Gastrocnemius medialis (tissue), 4 donors: ENCODE data around the gene REEP1. TPM values are rescaled to one million over a fixed set of nuclear protein-coding genes. Genes with fewer than 3 reads are reported as not detected.
A peak's percentile ranks its signal among the peaks of the same experiment; 100 is the strongest.
"Not testable (repeated sequence)": the region's sequence is repeated elsewhere in the genome, so short reads cannot be mapped to it uniquely, and the experiment has no call there.

Experiments used
- ATAC-seq, 2 donors: fragments of 150-250 bp; one replicate each; pipeline ENCODE4 v1.9.1; 2016
- DNase-seq, 2 donors: peaks; one replicate each; pipeline ENCODE4 v3.0.0-alpha.2; 2019
- H3K27ac ChIP-seq, 4 donors: fragments of 200-600 bp; sonication (generic); 1 replicate in 1 of 4; 2 replicates in 3 of 4; pipeline ENCODE4 v1.5.1; 2016 to 2018; ENCODE audit warnings: mild to moderate bottlenecking in 2 of 4, moderate library complexity in 1 of 4
- H3K27me3 ChIP-seq, 3 donors: fragments of 200-600 bp; sonication (generic) in 2 of 3; 1 replicate in 1 of 3; 2 replicates in 2 of 3; pipeline versions ENCODE4 v1.5.1 to v1.6.0; 2016 to 2019; ENCODE audit warnings: mild to moderate bottlenecking in 1 of 3, moderate library complexity in 1 of 3
- H3K36me3 ChIP-seq, 2 donors: fragments of 200-600 bp; sonication (generic) in 1 of 2; one replicate each; pipeline ENCODE4 v1.5.1; 2017 to 2018
- H3K4me1 ChIP-seq, 2 donors: fragments of 200-600 bp; sonication (generic) in 1 of 2; one replicate each; pipeline ENCODE4 v1.5.1; 2016 to 2017; ENCODE audit warnings: mild to moderate bottlenecking in 2 of 2
- H3K4me3 ChIP-seq, 4 donors: fragments of 200-600 bp; sonication (generic) in 3 of 4; 1 replicate in 1 of 4; 2 replicates in 3 of 4; pipeline ENCODE4 v1.5.1; 2016 to 2019; ENCODE audit warnings: mild to moderate bottlenecking in 2 of 4
- H3K9me3 ChIP-seq, 3 donors: fragments of 200-600 bp; sonication (generic) in 2 of 3; 1 replicate in 1 of 3; 2 replicates in 2 of 3; pipeline ENCODE4 v1.5.1; 2016 to 2019
- POLR2A ChIP-seq, 2 donors: fragments of 450-650 bp; IDR thresholded peaks; one replicate each; pipeline ENCODE4 v1.6.1; 2017; ENCODE audit warnings: antibody characterized with exemption in 2 of 2, mild to moderate bottlenecking in 2 of 2, moderate library complexity in 2 of 2
- in situ Hi-C, 4 donors: fragments of 200-750 bp; cut with MboI; loops; one replicate each; pipeline versions ENCODE4 v1.15.0 to v1.8.0; 2017; ENCODE audit warnings: low sequenced_read_pairs in 4 of 4
- intact Hi-C: fragments of 100-400 bp; cut with DNase I; formaldehyde crosslinking; loops from one replicate; pipeline ENCODE4 v1.15.1; 2023; ENCODE audit warnings: low total_unique reads
- total RNA-seq, 4 donors: library from RNA; depleted of rRNA; stranded (reverse); fragments of >200 nt; gene quantifications; one replicate each; pipeline versions ENCODE4 v1.1.0 to v1.2.3, GENCODE V29; 2016
- TF ChIP-seq, protein P1 (sequence below), 5 experiments: fragments of 450-650 bp in 3 of 5; fragments of 200-600 bp in 2 of 5; sonication (generic) in 2 of 5; IDR thresholded peaks in 4 of 5; conservative IDR thresholded peaks in 1 of 5; 1 replicate in 4 of 5; 2 replicates in 1 of 5; pipeline ENCODE4 v1.5.1; 2016 to 2019; ENCODE audit warnings: antibody characterized with exemption in 5 of 5, mild to moderate bottlenecking in 3 of 5, moderate library complexity in 3 of 5

Gene REEP1
- total RNA-seq, 4 donors from 2014 or later = 4.2 to 16.0 (median 6.3) TPM

DNA sequence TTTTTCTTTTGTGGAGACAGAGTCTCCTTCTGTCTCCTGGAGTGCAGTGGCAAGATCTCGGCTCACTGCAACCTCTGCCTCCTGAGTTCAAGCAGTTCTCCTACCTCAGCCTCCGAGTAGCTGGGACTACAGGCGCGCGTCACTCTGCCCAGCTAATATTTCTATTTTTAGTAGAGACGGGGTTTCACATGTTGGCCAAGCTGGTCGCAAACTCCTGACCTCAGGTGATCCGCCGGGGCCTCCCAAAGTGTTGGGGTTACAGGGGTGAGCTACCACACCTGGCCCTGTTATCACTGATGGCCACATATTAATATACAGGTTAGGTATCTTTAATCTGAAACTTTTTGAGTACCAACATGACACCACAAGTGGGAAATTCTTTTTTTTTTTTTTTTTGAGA lies 134.7 kb downstream of the REEP1 start:
- Histone ChIP-seq H3K9me3 (no peaks in the 10 kb centered on the region), H3K27ac (peak overlapping the region; percentile 61 to 86 (median 76)), H3K4me3 (no peak overlapping the region), H3K4me1 (peaks cover 31 to 37% of the 10 kb centered on the region in 2 donors), H3K36me3 (peaks cover 0 to 22% of the 10 kb centered on the region in 2 donors), H3K27me3 (no peaks in the 10 kb centered on the region)
- in situ Hi-C loops (loop anchor here in 2 of 4 donors (25.0 kb wide), 2 partner anchors 360 to 410 kb away; partner anchors contain the start of genes CHMP3 (in 1 of the 2) and RNF103 (in 1 of the 2)), intact Hi-C loops (no loop called here)
- ATAC-seq = peak; percentile 12 to 55
- DNase-seq = peak in 1 of 2 donors; percentile 71
- TF ChIP-seq, protein P1, sequence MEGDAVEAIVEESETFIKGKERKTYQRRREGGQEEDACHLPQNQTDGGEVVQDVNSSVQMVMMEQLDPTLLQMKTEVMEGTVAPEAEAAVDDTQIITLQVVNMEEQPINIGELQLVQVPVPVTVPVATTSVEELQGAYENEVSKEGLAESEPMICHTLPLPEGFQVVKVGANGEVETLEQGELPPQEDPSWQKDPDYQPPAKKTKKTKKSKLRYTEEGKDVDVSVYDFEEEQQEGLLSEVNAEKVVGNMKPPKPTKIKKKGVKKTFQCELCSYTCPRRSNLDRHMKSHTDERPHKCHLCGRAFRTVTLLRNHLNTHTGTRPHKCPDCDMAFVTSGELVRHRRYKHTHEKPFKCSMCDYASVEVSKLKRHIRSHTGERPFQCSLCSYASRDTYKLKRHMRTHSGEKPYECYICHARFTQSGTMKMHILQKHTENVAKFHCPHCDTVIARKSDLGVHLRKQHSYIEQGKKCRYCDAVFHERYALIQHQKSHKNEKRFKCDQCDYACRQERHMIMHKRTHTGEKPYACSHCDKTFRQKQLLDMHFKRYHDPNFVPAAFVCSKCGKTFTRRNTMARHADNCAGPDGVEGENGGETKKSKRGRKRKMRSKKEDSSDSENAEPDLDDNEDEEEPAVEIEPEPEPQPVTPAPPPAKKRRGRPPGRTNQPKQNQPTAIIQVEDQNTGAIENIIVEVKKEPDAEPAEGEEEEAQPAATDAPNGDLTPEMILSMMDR (IDR thresholded peaks at IDR 0.05 in 4 of 5, conservative IDR thresholded peaks at IDR 0.05 in 1 of 5) = no peak
- TF ChIP-seq POLR2A (IDR thresholded peaks at IDR 0.05) = peak; percentile 12 to 13

DNA sequence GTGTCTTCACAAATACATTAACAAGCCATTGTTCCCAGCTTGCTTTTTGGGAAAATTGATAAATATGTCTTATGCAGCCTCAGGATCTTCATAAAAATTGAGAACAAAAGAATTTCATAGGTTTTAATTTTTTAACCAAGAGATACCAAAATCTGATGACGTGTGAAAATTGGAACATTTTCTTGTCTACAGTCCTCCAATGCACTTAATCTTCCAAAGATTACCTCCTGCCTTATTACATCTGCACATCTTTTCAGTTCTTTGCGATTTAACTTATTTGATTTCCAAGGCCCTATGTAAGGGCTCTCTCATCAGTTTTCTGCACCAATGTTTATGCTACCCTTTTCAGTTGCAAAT lies 135.1 kb downstream of the REEP1 start:
- H3K9me3 ChIP-seq = no peaks in the 10 kb centered on the region
- H3K27me3 ChIP-seq = no peaks in the 10 kb centered on the region
- in situ Hi-C loops = loop anchor here in 2 of 4 donors (25.0 kb wide), 2 partner anchors 360 to 410 kb away; partner anchors contain the start of genes CHMP3 (in 1 of the 2) and RNF103 (in 1 of the 2)
- no peak overlapping the region for H3K4me3 ChIP-seq
- intact Hi-C loops = no loop called here
- H3K27ac ChIP-seq = peak overlapping the region; percentile 61 to 86 (median 76)
- DNase-seq (no peak), ATAC-seq (no peak)
- peaks cover 0 to 18% of the 10 kb centered on the region in 2 donors for H3K36me3 ChIP-seq
- peaks cover 31 to 37% of the 10 kb centered on the region in 2 donors for H3K4me1 ChIP-seq
- TF ChIP-seq, protein P1 (IDR thresholded peaks at IDR 0.05 in 4 of 5, conservative IDR thresholded peaks at IDR 0.05 in 1 of 5) = no peak
- TF ChIP-seq POLR2A (IDR thresholded peaks at IDR 0.05) = no peak

- no peaks in the 10 kb centered on the region for H3K9me3 ChIP-seq
- in situ Hi-C loops (loop anchor here in 2 of 4 donors (25.0 kb wide), 2 partner anchors 360 to 410 kb away; partner anchors contain the start of genes CHMP3 (in 1 of the 2) and RNF103 (in 1 of the 2)), intact Hi-C loops (no loop called here)
- no peak overlapping the region for H3K4me3 ChIP-seq
- peaks cover 0 to 13% of the 10 kb centered on the region in 2 donors for H3K36me3 ChIP-seq
- DNase-seq = no peak
- H3K27me3 ChIP-seq = no peaks in the 10 kb centered on the region
- no peak for TF ChIP-seq POLR2A (IDR thresholded peaks at IDR 0.05)
- TF ChIP-seq, protein P1 (IDR thresholded peaks at IDR 0.05 in 4 of 5, conservative IDR thresholded peaks at IDR 0.05 in 1 of 5) = no peak
- no peak for ATAC-seq
- H3K27ac ChIP-seq = peak overlapping the region; percentile 61 to 86 (median 76)
- peaks cover 35 to 37% of the 10 kb centered on the region in 2 donors for H3K4me1 ChIP-seq
Observed at GRCh38 chr2:86201671-86202335, 135.6 kb downstream of the REEP1 start.

DNA sequence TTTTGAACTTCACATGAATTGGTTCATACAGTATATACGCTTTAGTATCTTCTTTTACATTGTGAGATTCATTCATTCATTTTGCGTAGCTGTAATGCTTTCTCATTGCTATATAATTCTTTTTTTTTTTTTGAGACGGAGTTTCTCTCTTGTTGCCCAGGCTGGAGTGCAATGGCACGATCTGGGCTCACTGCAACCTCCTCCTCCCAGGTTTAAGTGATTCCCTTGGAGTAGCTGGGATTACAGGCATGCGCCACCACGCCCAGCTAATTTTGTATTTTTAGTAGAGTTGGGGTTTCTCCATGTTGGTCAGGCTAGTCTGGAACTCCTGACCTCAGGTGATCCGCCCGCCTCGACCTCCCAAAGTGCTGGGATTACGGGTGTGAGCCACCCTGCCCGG lies 136.9 kb downstream of the REEP1 start:
- intact Hi-C loops, DNase-seq, H3K36me3 ChIP-seq, H3K27me3 ChIP-seq, H3K9me3 ChIP-seq, ATAC-seq: not testable (repeated sequence)
- TF ChIP-seq, protein P1 (IDR thresholded peaks at IDR 0.05 in 4 of 5, conservative IDR thresholded peaks at IDR 0.05 in 1 of 5) = peak in 1 of 5 experiments; percentile 5
- peak overlapping the region; percentile 73 to 92 (median 74) for H3K4me3 ChIP-seq
- peaks cover 46 to 48% of the 10 kb centered on the region in 2 donors for H3K4me1 ChIP-seq
- in situ Hi-C loops = loop anchor here in 2 of 4 donors (25.0 kb wide), 2 partner anchors 362 to 412 kb away; partner anchors contain the start of genes CHMP3 (in 1 of the 2) and RNF103 (in 1 of the 2)
- H3K27ac ChIP-seq = peak overlapping the region in 3 of 4 donors; percentile 86 to 88 (median 86)
